HG03469 (cell line): ENCODE results near the gene RPS15.
"Not testable (repeated sequence)": the region's sequence is repeated elsewhere in the genome, so short reads cannot be mapped to it uniquely, and the experiment has no call there.

ENCODE experiments used
- ATAC-seq: cut with Tn5 transposase; IDR thresholded peaks from one replicate; pipeline ENCODE4 v1.9.1; 2021; ENCODE audit warnings: mild to moderate bottlenecking, moderate library complexity, moderate number of reproducible peaks; ENCODE audit not compliant: unreplicated experiment

Gene RPS15

GRCh38 chr19:1433119-1434039 is 4.8 kb upstream of the RPS15 start:
- no peak for ATAC-seq

- ATAC-seq, result no peak
Observed at GRCh38 chr19:1434040-1434366, 4.2 kb upstream of the RPS15 start.

GRCh38 chr19:1434577-1435060 is 3.6 kb upstream of the RPS15 start:
- ATAC-seq, result no peak

- ATAC-seq, result no peak
Observed at GRCh38 chr19:1435378-1435989, 2.7 kb upstream of the RPS15 start.

GRCh38 chr19:1437609-1438008 is 587 bp upstream of the RPS15 start:
- ATAC-seq, result no peak

GRCh38 chr19:1438933-1439354 is 748 bp downstream of the RPS15 start:
- no peak for ATAC-seq

GRCh38 chr19:1439525-1440417 is 1.6 kb downstream of the RPS15 start:
- ATAC-seq, result not testable (repeated sequence)

GRCh38 chr19:1440418-1440801 is 2.2 kb downstream of the RPS15 start:
- no peak for ATAC-seq

GRCh38 chr19:1441022-1441426 is 2.8 kb downstream of the RPS15 start:
- ATAC-seq, result no peak

GRCh38 chr19:1441677-1442438 is 3.7 kb downstream of the RPS15 start:
- ATAC-seq, result no peak

GRCh38 chr19:1445185-1445931 is 7.2 kb downstream of the RPS15 start:
- no peak for ATAC-seq

GRCh38 chr19:1445932-1446712 is 7.9 kb downstream of the RPS15 start:
- ATAC-seq, result no peak

GRCh38 chr19:1446713-1447481 is 8.7 kb downstream of the RPS15 start:
- ATAC-seq, result no peak

- ATAC-seq, result no peak
Observed at GRCh38 chr19:1447504-1447903, 9.3 kb downstream of the RPS15 start.

- ATAC-seq, result no peak
Observed at GRCh38 chr19:1447944-1448343, 9.7 kb downstream of the RPS15 start.

- no peak for ATAC-seq
Observed at GRCh38 chr19:1449467-1450442, 11.6 kb downstream of the RPS15 start, which contains the start of gene APC2. TSS of gene APC2 (plus strand) at chr19:1450121. CDS start at chr19:1453002, 2,881 bp downstream.
